ENCODE measurements around the gene NUP42.

DNA sequence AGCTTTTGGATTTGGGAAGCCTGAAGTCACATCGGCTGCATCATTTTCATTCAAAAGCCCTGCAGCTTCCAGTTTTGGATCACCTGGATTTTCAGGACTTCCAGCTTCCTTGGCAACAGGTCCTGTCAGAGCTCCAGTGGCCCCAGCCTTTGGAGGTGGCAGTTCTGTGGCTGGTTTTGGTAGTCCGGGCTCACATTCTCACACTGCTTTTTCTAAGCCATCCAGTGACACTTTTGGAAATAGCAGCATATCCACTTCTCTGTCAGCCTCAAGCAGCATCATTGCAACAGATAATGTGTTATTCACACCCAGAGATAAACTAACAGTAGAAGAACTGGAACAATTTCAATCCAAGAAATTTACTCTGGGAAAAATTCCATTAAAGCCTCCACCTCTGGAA, 18.5 kb downstream of the NUP42 start:
- no peak for TF ChIP-seq GATA2 (IDR thresholded peaks at IDR 0.05; ENCODE audit: low read depth, low read length)
- TF ChIP-seq GATA3 (IDR thresholded peaks at IDR 0.05; ENCODE audit: low read depth, low read length) = no peak
